Hepatocyte (in vitro differentiated cells): ENCODE measurements around the gene GCNT4. TPM values are rescaled to one million over a fixed set of nuclear protein-coding genes. Genes with fewer than 3 reads are reported as not detected.

Experiments used
- DNase-seq: peaks from one replicate; pipeline ENCODE4 v3.0.0-alpha.2; 2016; ENCODE audit warnings: low spot score
- H2AFZ ChIP-seq: fragments of 200-600 bp; sonication (generic); 2 replicates; pipeline ENCODE4 v1.6.0; 2016; ENCODE audit warnings: antibody characterized with exemption, mild to moderate bottlenecking
- H3K27ac ChIP-seq: fragments of 200-600 bp; sonication (generic); 2 replicates; pipeline ENCODE4 v1.5.1; 2016; ENCODE audit warnings: mild to moderate bottlenecking
- H3K27me3 ChIP-seq: fragments of 200-600 bp; sonication (generic); 2 replicates; pipeline ENCODE4 v1.6.1; 2016
- H3K36me3 ChIP-seq: fragments of 200-600 bp; sonication (generic); replicated peaks from 2 replicates; pipeline ENCODE4 v1.5.1; 2016; ENCODE audit warnings: low read depth; ENCODE audit not compliant: insufficient read depth
- H3K4me1 ChIP-seq: fragments of 200-600 bp; sonication (generic); 2 replicates; pipeline ENCODE4 v1.5.1; 2016; ENCODE audit warnings: mild to moderate bottlenecking, moderate library complexity; ENCODE audit not compliant: insufficient read depth
- H3K4me2 ChIP-seq: fragments of 200-600 bp; sonication (generic); 2 replicates; pipeline ENCODE4 v1.6.0; 2016
- H3K4me3 ChIP-seq: fragments of 200-600 bp; sonication (generic); 2 replicates; pipeline ENCODE4 v1.5.1; 2016; ENCODE audit warnings: mild to moderate bottlenecking
- H3K79me2 ChIP-seq: fragments of 200-600 bp; sonication (generic); 2 replicates; pipeline ENCODE4 v1.6.0; 2017; ENCODE audit warnings: mild to moderate bottlenecking
- H3K9me2 ChIP-seq: fragments of 200-600 bp; sonication (generic); replicated peaks from 2 replicates; pipeline ENCODE4 v1.6.0; 2017; ENCODE audit warnings: mild to moderate bottlenecking; ENCODE audit not compliant: insufficient read depth
- H3K9me3 ChIP-seq: fragments of 200-600 bp; sonication (generic); 2 replicates; pipeline ENCODE4 v1.5.1; 2016; ENCODE audit warnings: low read depth, mild to moderate bottlenecking
- H4K20me1 ChIP-seq: fragments of 200-600 bp; sonication (generic); 2 replicates; pipeline ENCODE4 v1.6.0; 2016; ENCODE audit warnings: mild to moderate bottlenecking; ENCODE audit not compliant: insufficient read depth, poor library complexity, severe bottlenecking
- CTCF ChIP-seq: fragments of 200-600 bp; sonication (generic); IDR thresholded peaks from 2 replicates; pipeline ENCODE4 v1.5.1; 2016; ENCODE audit warnings: antibody characterized with exemption, mild to moderate bottlenecking; ENCODE audit not compliant: poor library complexity
- EZH2 ChIP-seq: fragments of 200-600 bp; sonication (generic); IDR thresholded peaks from 2 replicates; pipeline ENCODE4 v1.6.1; 2016; ENCODE audit warnings: antibody characterized with exemption, mild to moderate bottlenecking, borderline replicate concordance
- EZH2phosphoT487 ChIP-seq: fragments of 200-600 bp; sonication (generic); IDR thresholded peaks from one replicate; pipeline ENCODE4 v1.6.1; 2018; ENCODE audit warnings: antibody characterized with exemption, mild to moderate bottlenecking, low read depth, moderate library complexity; ENCODE audit not compliant: unreplicated experiment, severe bottlenecking
- WGBS: methylation state at CpG from one replicate; pipeline ENCODE4 v1.1.6; 2016; ENCODE audit warnings: low lambda C conversion rate; ENCODE audit errors: missing lambda C conversion rate; 5-methylcytosine and 5-hydroxymethylcytosine counted together
- polyA plus RNA-seq: library from polyadenylated mRNA; unstranded; fragments of >200 nt; fragmentation: Nextera tagmentation; extraction: Ambion mirVana; gene quantifications from 2 replicates; pipeline ENCODE4 v1.2.1, GENCODE V29; 2016
- total RNA-seq: library from RNA; depleted of rRNA; stranded (reverse); fragments of >200 nt; gene quantifications from 2 replicates; pipeline ENCODE4 v1.2.3, GENCODE V29; 2014

Gene GCNT4
- total and polyA plus RNA-seq, 2 experiments from 2014 or later = 1.5 to 8.3 TPM

DNA sequence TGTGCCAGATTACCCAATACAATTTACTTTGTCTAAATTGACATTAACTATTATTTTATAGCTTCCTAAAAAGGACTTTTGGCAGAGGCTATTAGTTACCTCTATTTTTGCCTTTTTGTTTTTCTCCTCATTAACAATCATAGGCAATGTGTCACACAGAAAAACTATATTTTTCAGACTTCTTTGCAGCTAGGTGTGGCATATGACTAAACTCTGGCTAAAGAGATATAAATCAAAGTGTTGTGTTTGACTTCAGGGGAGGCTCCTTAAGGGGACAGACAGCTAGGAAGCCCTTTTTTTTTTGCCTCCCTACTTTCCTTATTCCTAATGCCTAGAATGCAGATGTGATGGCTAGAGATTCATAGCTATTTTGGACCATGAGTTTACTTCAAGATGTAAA lies 19.7 kb upstream of the GCNT4 start:
- Histone ChIP-seq H3K4me1 (no peaks in the 10 kb centered on the region), H3K27me3 (no peaks in the 10 kb centered on the region), H3K79me2 (no peaks in the 10 kb centered on the region), H3K4me3 (no peak overlapping the region), H3K27ac (no peak overlapping the region), H4K20me1 (no peaks in the 10 kb centered on the region), H3K9me2 (no peaks in the 10 kb centered on the region), H3K9me3 (no peaks in the 10 kb centered on the region), H3K4me2 (no peak overlapping the region), H3K36me3 (no peaks in the 10 kb centered on the region), H2AFZ (no peak overlapping the region)
- TF ChIP-seq EZH2phosphoT487 = no peak
- no peak for TF ChIP-seq EZH2
- no peak for TF ChIP-seq CTCF
- DNase-seq = no peak

- Histone ChIP-seq H3K9me2 (no peaks in the 10 kb centered on the region), H3K4me1 (no peaks in the 10 kb centered on the region), H3K9me3 (no peaks in the 10 kb centered on the region), H3K27me3 (no peaks in the 10 kb centered on the region), H3K4me3 (no peak overlapping the region), H3K4me2 (no peak overlapping the region), H2AFZ (no peak overlapping the region), H3K27ac (no peak overlapping the region), H3K79me2 (no peaks in the 10 kb centered on the region), H4K20me1 (no peaks in the 10 kb centered on the region), H3K36me3 (no peaks in the 10 kb centered on the region)
- TF ChIP-seq EZH2 (no peak), EZH2phosphoT487 (no peak), CTCF (no peak)
- DNase-seq = no peak
These were observed 18.7 kb upstream of the GCNT4 start for GRCh38 chr5:75071100-75071499.

GRCh38 chr5:75067434-75067833 lies 15.1 kb upstream of the GCNT4 start:
- no peak overlapping the region for H3K4me2 ChIP-seq
- no peaks in the 10 kb centered on the region for H3K79me2 ChIP-seq
- TF ChIP-seq EZH2phosphoT487 (no peak), CTCF (no peak), EZH2 (no peak)
- H3K27me3 ChIP-seq = no peaks in the 10 kb centered on the region
- H3K4me3 ChIP-seq = no peak overlapping the region
- DNase-seq = no peak
- H4K20me1 ChIP-seq = no peaks in the 10 kb centered on the region
- no peaks in the 10 kb centered on the region for H3K9me2 ChIP-seq
- H3K27ac ChIP-seq = no peak overlapping the region
- H3K9me3 ChIP-seq = no peaks in the 10 kb centered on the region
- no peak overlapping the region for H2AFZ ChIP-seq
- H3K36me3 ChIP-seq = no peaks in the 10 kb centered on the region
- no peaks in the 10 kb centered on the region for H3K4me1 ChIP-seq
- 96% methylated on average over 3 of the region's 3 CpGs for WGBS

DNA sequence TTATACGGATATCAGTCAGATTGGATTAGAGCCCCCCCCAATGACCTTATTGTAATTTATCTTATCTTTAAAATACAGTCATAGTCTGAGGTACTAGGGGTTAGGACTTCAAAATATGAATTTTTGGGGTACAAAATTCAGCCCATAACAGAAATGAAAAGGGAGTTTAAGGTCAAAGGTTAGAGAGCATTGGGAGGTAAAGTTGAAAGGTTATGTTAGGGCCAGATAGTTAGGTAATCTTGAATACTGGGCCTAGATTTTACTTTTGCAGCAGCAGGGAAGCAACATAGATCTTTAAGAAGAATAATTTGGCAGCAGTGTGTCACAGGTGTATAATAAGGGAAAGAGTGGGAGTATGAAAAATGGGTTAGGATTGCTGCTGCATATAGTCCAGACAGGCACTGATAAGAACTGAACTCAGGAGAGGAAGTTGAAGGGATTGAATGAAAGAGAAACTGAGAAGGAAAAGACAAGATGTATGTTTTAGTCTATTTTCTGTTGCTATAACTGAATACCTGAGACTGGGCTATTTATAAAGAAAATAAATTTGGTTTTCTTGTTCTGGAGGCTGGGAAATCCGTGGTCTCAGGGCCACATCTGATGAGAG lies 10.7 kb upstream of the GCNT4 start:
- no peaks in the 10 kb centered on the region for H3K9me2 ChIP-seq
- no peaks in the 10 kb centered on the region for H3K79me2 ChIP-seq
- H3K27me3 ChIP-seq = no peaks in the 10 kb centered on the region
- H2AFZ ChIP-seq = no peak overlapping the region
- DNase-seq = no peak
- no peak for TF ChIP-seq CTCF
- no peak for TF ChIP-seq EZH2phosphoT487
- TF ChIP-seq EZH2 = no peak
- no peaks in the 10 kb centered on the region for H3K36me3 ChIP-seq
- no peak overlapping the region for H3K4me2 ChIP-seq
- H3K4me1 ChIP-seq = no peaks in the 10 kb centered on the region
- no peaks in the 10 kb centered on the region for H3K9me3 ChIP-seq
- no peaks in the 10 kb centered on the region for H4K20me1 ChIP-seq
- WGBS = 88% methylated on average over 2 of the region's 2 CpGs
- no peak overlapping the region for H3K4me3 ChIP-seq
- H3K27ac ChIP-seq = no peak overlapping the region
